Ectodermal cell (in vitro differentiated cells): Measurements from ENCODE around the gene SMAD5.

ENCODE experiments used
- H3K27ac ChIP-seq: 2 replicates; pipeline ENCODE4 v1.7.0; 2013; ENCODE audit warnings: mild to moderate bottlenecking, low read depth, low read length; ENCODE audit not compliant: insufficient read depth, poor library complexity, severe bottlenecking
- H3K27me3 ChIP-seq: 2 replicates; pipeline ENCODE4 v1.7.0; 2013; ENCODE audit warnings: mild to moderate bottlenecking, low read length; ENCODE audit not compliant: insufficient read depth, control insufficient read depth, poor library complexity, severe bottlenecking
- H3K36me3 ChIP-seq: one replicate; pipeline ENCODE4 v1.7.0; 2013; ENCODE audit warnings: low read length; ENCODE audit not compliant: control insufficient read depth, insufficient read depth
- H3K4me1 ChIP-seq: one replicate; pipeline ENCODE4 v1.7.0; 2013; ENCODE audit warnings: low read length; ENCODE audit not compliant: control insufficient read depth, insufficient read depth
- H3K4me3 ChIP-seq: 2 replicates; pipeline ENCODE4 v1.7.0; 2013; ENCODE audit warnings: low read depth, low read length, control low read depth; ENCODE audit not compliant: insufficient read depth
- H3K9me3 ChIP-seq: 2 replicates; pipeline ENCODE4 v1.7.0; 2013; ENCODE audit warnings: mild to moderate bottlenecking, low read length, moderate library complexity; ENCODE audit not compliant: control insufficient read depth
- WGBS, 2 experiments: methylation state at CpG; one replicate each; pipeline ENCODE4 v1.1.7; 2013; ENCODE audit warnings: missing lambda C conversion rate in 2 of 2; 5-methylcytosine and 5-hydroxymethylcytosine counted together

The SMAD5 gene

GRCh38 chr5:136115183-136115865 lies 17.3 kb upstream of the SMAD5 start:
- no peaks in the 10 kb centered on the region for H3K36me3 ChIP-seq
- no peak overlapping the region for H3K4me3 ChIP-seq
- no peaks in the 10 kb centered on the region for H3K27me3 ChIP-seq
- no peak overlapping the region for H3K27ac ChIP-seq
- H3K9me3 ChIP-seq = no peaks in the 10 kb centered on the region
- 84 to 85% methylated on average over 1 of the region's 1 CpG for WGBS, 2 experiments
- H3K4me1 ChIP-seq = no peaks in the 10 kb centered on the region

- Histone ChIP-seq H3K9me3 (no peaks in the 10 kb centered on the region), H3K36me3 (no peaks in the 10 kb centered on the region), H3K27ac (no peak overlapping the region), H3K27me3 (no peaks in the 10 kb centered on the region), H3K4me3 (no peak overlapping the region), H3K4me1 (no peaks in the 10 kb centered on the region)
- 95 to 97% methylated on average over 5 of the region's 5 CpGs for WGBS, 2 experiments
These were observed 12.1 kb upstream of the SMAD5 start for GRCh38 chr5:136120529-136120928.

GRCh38 chr5:136123236-136123768 lies 9.3 kb upstream of the SMAD5 start:
- no peaks in the 10 kb centered on the region for H3K36me3 ChIP-seq
- no peaks in the 10 kb centered on the region for H3K27me3 ChIP-seq
- WGBS, 2 experiments = 80 to 95% methylated on average over 1 of the region's 1 CpG
- H3K4me1 ChIP-seq = no peaks in the 10 kb centered on the region
- no peak overlapping the region for H3K4me3 ChIP-seq
- H3K9me3 ChIP-seq = no peaks in the 10 kb centered on the region
- H3K27ac ChIP-seq = no peak overlapping the region

- Histone ChIP-seq H3K27me3 (peaks cover 3% of the 10 kb centered on the region), H3K9me3 (no peaks in the 10 kb centered on the region), H3K27ac (no peak overlapping the region), H3K4me1 (peaks cover 6% of the 10 kb centered on the region), H3K36me3 (no peaks in the 10 kb centered on the region), H3K4me3 (no peak overlapping the region)
- WGBS, 2 experiments = 94 to 97% methylated on average over 3 of the region's 3 CpGs
These were observed 5.1 kb upstream of the SMAD5 start for GRCh38 chr5:136127560-136127959.

GRCh38 chr5:136128481-136128880 lies 4.2 kb upstream of the SMAD5 start:
- Histone ChIP-seq H3K4me3 (no peak overlapping the region), H3K27ac (peak overlapping the region; percentile 26), H3K9me3 (no peaks in the 10 kb centered on the region), H3K27me3 (peaks cover 3% of the 10 kb centered on the region), H3K4me1 (peaks cover 6% of the 10 kb centered on the region), H3K36me3 (no peaks in the 10 kb centered on the region)
- WGBS, 2 experiments = 81 to 93% methylated on average over 3 to 4 of the region's 4 CpGs

GRCh38 chr5:136129445-136129844 lies 3.2 kb upstream of the SMAD5 start:
- no peak overlapping the region for H3K27ac ChIP-seq
- H3K4me3 ChIP-seq = no peak overlapping the region
- H3K27me3 ChIP-seq = peaks cover 3% of the 10 kb centered on the region
- H3K36me3 ChIP-seq = no peaks in the 10 kb centered on the region
- 88 to 91% methylated on average over 1 of the region's 1 CpG for WGBS, 2 experiments
- H3K9me3 ChIP-seq = no peaks in the 10 kb centered on the region
- H3K4me1 ChIP-seq = peaks cover 8% of the 10 kb centered on the region

- Histone ChIP-seq H3K27ac (no peak overlapping the region), H3K36me3 (no peaks in the 10 kb centered on the region), H3K9me3 (no peaks in the 10 kb centered on the region), H3K4me3 (no peak overlapping the region), H3K27me3 (peaks cover 3% of the 10 kb centered on the region), H3K4me1 (peaks cover 14% of the 10 kb centered on the region)
- 100% methylated on average over 2 of the region's 2 CpGs for WGBS, 2 experiments
These were observed 2.1 kb upstream of the SMAD5 start for GRCh38 chr5:136130581-136130980.

- peaks cover 14% of the 10 kb centered on the region for H3K4me1 ChIP-seq
- no peaks in the 10 kb centered on the region for H3K36me3 ChIP-seq
- 77 to 92% methylated on average over 5 to 6 of the region's 6 CpGs for WGBS, 2 experiments
- H3K27me3 ChIP-seq = peaks cover 3% of the 10 kb centered on the region
- H3K27ac ChIP-seq = no peak overlapping the region
- peak overlapping the region; percentile 97 for H3K4me3 ChIP-seq
- no peaks in the 10 kb centered on the region for H3K9me3 ChIP-seq
These were observed 558 bp upstream of the SMAD5 start for GRCh38 chr5:136132087-136132486.

- Histone ChIP-seq H3K27ac (peak overlapping the region; percentile 83), H3K4me1 (peaks cover 14% of the 10 kb centered on the region), H3K27me3 (peaks cover 3% of the 10 kb centered on the region), H3K9me3 (no peaks in the 10 kb centered on the region), H3K4me3 (peak overlapping the region; percentile 97), H3K36me3 (no peaks in the 10 kb centered on the region)
- 0% methylated on average over 32 of the region's 32 CpGs for WGBS, 2 experiments
These were observed 727 bp downstream of the SMAD5 start for GRCh38 chr5:136133222-136133921.

GRCh38 chr5:136133922-136134379 lies 1.3 kb downstream of the SMAD5 start:
- Histone ChIP-seq H3K4me1 (peaks cover 14% of the 10 kb centered on the region), H3K27ac (no peak overlapping the region), H3K9me3 (no peaks in the 10 kb centered on the region), H3K4me3 (peak overlapping the region; percentile 97), H3K36me3 (no peaks in the 10 kb centered on the region), H3K27me3 (peaks cover 3% of the 10 kb centered on the region)
- WGBS, 2 experiments = 13 to 15% methylated on average over 5 of the region's 5 CpGs
